AG04449 (cell line): ENCODE data around the gene IGSF8.

Source experiments
- CTCF ChIA-PET: fragments of 350-600 bp; formaldehyde crosslinking; extraction: SDS; loops from one replicate; lab custom pipeline; 2021; ENCODE audit warnings: antibody characterized with exemption; lab: Yijun Ruan, JAX
- POLR2A ChIA-PET: fragments of 400-600, 350-600 bp; formaldehyde crosslinking; extraction: SDS; loops from one replicate; lab custom pipeline; 2020; ENCODE audit warnings: antibody characterized with exemption, inconsistent platforms; lab: Yijun Ruan, JAX
- DNase-seq: peaks from one replicate; pipeline ENCODE4 v3.0.0-alpha.2; 2010; ENCODE audit warnings: low read depth, low spot score
- H3K4me3 ChIP-seq: 2 replicates; pipeline ENCODE4 v1.5.1; 2011; ENCODE audit warnings: low read depth, mild to moderate bottlenecking, control low read depth, low read length
- TF ChIP-seq, protein P1 (sequence below): IDR thresholded peaks from one replicate; pipeline ENCODE4 v1.5.1; 2011; ENCODE audit warnings: mild to moderate bottlenecking, moderate library complexity, low read length, control low read depth, inconsistent platforms; ENCODE audit not compliant: insufficient read depth; ENCODE audit errors: missing control alignments

Gene IGSF8

DNA sequence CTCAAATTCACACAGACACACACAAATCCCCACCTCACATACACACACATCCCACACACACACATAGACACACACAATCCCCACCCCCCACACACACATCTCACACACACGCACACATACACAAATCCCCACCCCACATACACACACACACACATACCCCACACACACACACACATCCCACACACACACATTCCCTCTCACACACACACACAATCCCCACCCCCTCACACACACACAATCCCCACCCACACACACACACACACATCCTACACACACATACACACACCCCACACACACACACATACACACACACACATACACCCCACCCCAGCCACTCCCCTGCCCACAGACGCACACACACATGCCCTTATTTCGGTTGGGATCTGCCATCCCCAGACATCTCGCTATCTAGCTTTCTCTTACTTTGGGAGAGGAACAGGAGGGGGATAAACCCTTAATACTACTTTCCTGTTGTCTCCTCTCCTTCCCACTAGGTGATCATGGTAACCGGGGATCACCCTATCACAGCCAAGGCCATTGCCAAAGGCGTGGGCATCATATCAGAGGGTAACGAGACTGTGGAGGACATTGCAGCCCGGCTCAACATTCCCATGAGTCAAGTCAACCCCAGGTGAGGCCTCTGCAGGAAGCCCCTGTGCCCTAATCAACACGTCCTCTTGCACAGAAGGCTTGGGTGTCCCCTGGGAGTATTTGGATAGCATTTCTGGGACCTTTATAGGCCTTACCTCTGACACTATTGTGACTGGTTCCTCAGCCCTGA is 35.8 kb upstream of the IGSF8 start:
- CTCF ChIA-PET, result no interaction called here
- H3K4me3 ChIP-seq, result no peak overlapping the region
- TF ChIP-seq, protein P1, sequence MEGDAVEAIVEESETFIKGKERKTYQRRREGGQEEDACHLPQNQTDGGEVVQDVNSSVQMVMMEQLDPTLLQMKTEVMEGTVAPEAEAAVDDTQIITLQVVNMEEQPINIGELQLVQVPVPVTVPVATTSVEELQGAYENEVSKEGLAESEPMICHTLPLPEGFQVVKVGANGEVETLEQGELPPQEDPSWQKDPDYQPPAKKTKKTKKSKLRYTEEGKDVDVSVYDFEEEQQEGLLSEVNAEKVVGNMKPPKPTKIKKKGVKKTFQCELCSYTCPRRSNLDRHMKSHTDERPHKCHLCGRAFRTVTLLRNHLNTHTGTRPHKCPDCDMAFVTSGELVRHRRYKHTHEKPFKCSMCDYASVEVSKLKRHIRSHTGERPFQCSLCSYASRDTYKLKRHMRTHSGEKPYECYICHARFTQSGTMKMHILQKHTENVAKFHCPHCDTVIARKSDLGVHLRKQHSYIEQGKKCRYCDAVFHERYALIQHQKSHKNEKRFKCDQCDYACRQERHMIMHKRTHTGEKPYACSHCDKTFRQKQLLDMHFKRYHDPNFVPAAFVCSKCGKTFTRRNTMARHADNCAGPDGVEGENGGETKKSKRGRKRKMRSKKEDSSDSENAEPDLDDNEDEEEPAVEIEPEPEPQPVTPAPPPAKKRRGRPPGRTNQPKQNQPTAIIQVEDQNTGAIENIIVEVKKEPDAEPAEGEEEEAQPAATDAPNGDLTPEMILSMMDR, result no peak
- no peak for DNase-seq
- POLR2A ChIA-PET, result no interaction called here

GRCh38 chr1:160131803-160132565 is 33.6 kb upstream of the IGSF8 start:
- no peak for DNase-seq
- H3K4me3 ChIP-seq, result no peak overlapping the region
- CTCF ChIA-PET, result interaction anchor here (1.1 kb wide), 1 partner anchor 9 kb away, joined by 3 read pairs; no protein-coding TSS in a partner anchor
- POLR2A ChIA-PET, result no interaction called here
- TF ChIP-seq, protein P1, result no peak

DNA sequence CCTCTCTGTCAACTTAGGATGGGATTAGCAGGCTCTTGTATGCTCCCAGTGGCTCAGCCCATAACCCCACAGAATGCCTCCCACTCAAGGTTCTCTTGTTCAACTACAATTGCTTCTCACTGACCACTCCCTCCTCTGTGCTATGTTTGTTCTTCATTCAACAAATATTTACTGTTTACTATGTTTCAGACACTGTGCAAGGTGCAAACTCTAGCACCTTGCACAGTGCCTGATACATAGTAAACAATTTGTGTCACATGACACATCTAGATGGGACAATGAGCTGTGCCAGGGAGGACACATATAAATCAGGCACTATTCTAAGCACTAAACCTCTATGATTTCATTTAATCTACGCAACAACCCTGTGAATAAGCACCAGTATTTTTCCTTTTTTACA is 32.5 kb upstream of the IGSF8 start:
- no peak overlapping the region for H3K4me3 ChIP-seq
- CTCF ChIA-PET, result interaction anchor here (0.7 to 2.2 kb wide), 4 partner anchors 16 to 161 kb away, joined by 3 to 8 read pairs (median 4); no protein-coding TSS in a partner anchor
- DNase-seq, result no peak
- TF ChIP-seq, protein P1, result no peak
- POLR2A ChIA-PET, result no interaction called here

DNA sequence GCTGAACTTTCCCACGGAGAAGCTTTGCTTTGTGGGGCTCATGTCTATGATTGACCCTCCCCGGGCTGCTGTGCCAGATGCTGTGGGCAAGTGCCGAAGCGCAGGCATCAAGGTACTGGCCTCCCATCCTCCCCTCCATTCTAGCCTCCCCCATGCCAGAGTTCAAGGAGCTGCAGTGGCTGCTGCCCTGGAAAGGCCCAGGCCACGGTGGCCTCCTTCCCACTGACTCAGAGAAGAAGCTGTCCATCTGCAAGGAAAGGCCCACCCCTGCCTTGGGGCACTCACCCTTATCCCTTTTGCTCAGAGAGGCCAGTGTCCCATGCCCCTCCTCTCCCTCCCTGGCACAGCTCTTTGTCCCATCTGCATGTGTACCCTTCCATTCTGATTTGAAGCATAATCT is 32.1 kb upstream of the IGSF8 start:
- POLR2A ChIA-PET, result no interaction called here
- TF ChIP-seq, protein P1, result no peak
- CTCF ChIA-PET, result interaction anchor here (0.7 to 2.2 kb wide), 5 partner anchors 17 to 161 kb away, joined by 3 to 8 read pairs (median 3); no protein-coding TSS in a partner anchor

GRCh38 chr1:160129966-160130365 is 31.5 kb upstream of the IGSF8 start:
- ChIA-PET POLR2A (no interaction called here), CTCF (interaction anchor here (0.7 to 2.2 kb wide), 5 partner anchors 17 to 161 kb away, joined by 3 to 8 read pairs (median 3); no protein-coding TSS in a partner anchor)
- no peak for DNase-seq
- no peak overlapping the region for H3K4me3 ChIP-seq
- TF ChIP-seq, protein P1, result no peak

More for the DNA sequence above, 32.1 kb upstream of the IGSF8 start:
- H3K4me3 ChIP-seq, result no peak overlapping the region
- DNase-seq, result no peak

GRCh38 chr1:160129558-160129957 is 31.1 kb upstream of the IGSF8 start:
- H3K4me3 ChIP-seq, result no peak overlapping the region
- POLR2A ChIA-PET, result no interaction called here
- TF ChIP-seq, protein P1, result no peak
- DNase-seq, result no peak
- CTCF ChIA-PET, result interaction anchor here (1.1 to 2.2 kb wide), 2 partner anchors 29 to 40 kb away, joined by 3 to 8 read pairs; no protein-coding TSS in a partner anchor
